ENCODE measurements around the gene GRAMD1B.

Gene GRAMD1B

GRCh38 chr11:123670081-123670480, 240.0 kb downstream of the GRAMD1B start:
- Mint-ChIP-seq H3K4me3 (no peak overlapping the region), H3K9me3 (no peaks in the 10 kb centered on the region), H3K36me3 (ENCODE audit: low read depth) (no peaks in the 10 kb centered on the region), H3K27ac (no peak overlapping the region), H3K27me3 (no peaks in the 10 kb centered on the region), H3K4me1 (ENCODE audit: low read depth) (no peaks in the 10 kb centered on the region)
- intact Hi-C loops (cut with micrococcal nuclease): no loop called here

- Mint-ChIP-seq H3K4me3 (no peak overlapping the region), H3K27ac (no peak overlapping the region), H3K36me3 (ENCODE audit: low read depth) (no peaks in the 10 kb centered on the region), H3K27me3 (no peaks in the 10 kb centered on the region), H3K9me3 (no peaks in the 10 kb centered on the region), H3K4me1 (ENCODE audit: low read depth) (no peaks in the 10 kb centered on the region)
- intact Hi-C loops (cut with micrococcal nuclease): no loop called here
Measured at GRCh38 chr11:123671534-123671933, 241.5 kb downstream of the GRAMD1B start.

GRCh38 chr11:123672568-123672967, 242.5 kb downstream of the GRAMD1B start:
- H3K4me1 Mint-ChIP-seq (ENCODE audit: low read depth): no peaks in the 10 kb centered on the region
- no peaks in the 10 kb centered on the region for H3K27me3 Mint-ChIP-seq
- no peak overlapping the region for H3K27ac Mint-ChIP-seq
- no peaks in the 10 kb centered on the region for H3K36me3 Mint-ChIP-seq (ENCODE audit: low read depth)
- H3K4me3 Mint-ChIP-seq: no peak overlapping the region
- intact Hi-C loops (cut with micrococcal nuclease): no loop called here
- no peaks in the 10 kb centered on the region for H3K9me3 Mint-ChIP-seq

GRCh38 chr11:123674297-123674696, 244.2 kb downstream of the GRAMD1B start:
- Mint-ChIP-seq H3K27ac (no peak overlapping the region), H3K9me3 (no peaks in the 10 kb centered on the region), H3K4me3 (no peak overlapping the region), H3K36me3 (ENCODE audit: low read depth) (no peaks in the 10 kb centered on the region), H3K27me3 (no peaks in the 10 kb centered on the region), H3K4me1 (ENCODE audit: low read depth) (no peaks in the 10 kb centered on the region)
- intact Hi-C loops (cut with micrococcal nuclease): no loop called here
